Esophagus muscularis mucosa (tissue), 4 donors: Measurements from ENCODE around the gene SLC16A11.

Experiments
- EP300 ChIP-seq: sonication (generic); formaldehyde crosslinking; IDR thresholded peaks from one replicate; pipeline ENCODE4 v1.6.1; 2017; ENCODE audit warnings: antibody characterized with exemption
- POLR2A ChIP-seq: fragments of 450-650 bp; IDR thresholded peaks from one replicate; pipeline ENCODE4 v1.6.1; 2017; ENCODE audit warnings: antibody characterized with exemption, moderate library complexity, mild to moderate bottlenecking, low read depth
- POLR2AphosphoS5 ChIP-seq, 2 donors: sonication (generic); formaldehyde crosslinking; IDR thresholded peaks; one replicate each; pipeline ENCODE4 v1.6.1; 2017; ENCODE audit warnings: antibody characterized with exemption in 2 of 2
- TF ChIP-seq, protein P1 (sequence below), 3 experiments: fragments of 200-600 bp in 2 of 3; fragments of 450-650 bp in 1 of 3; sonication (generic) in 2 of 3; IDR thresholded peaks; one replicate each; pipeline ENCODE4 v1.5.1; 2017 to 2019; ENCODE audit warnings: antibody characterized with exemption in 3 of 3, mild to moderate bottlenecking in 2 of 3, moderate library complexity in 1 of 3

DNA sequence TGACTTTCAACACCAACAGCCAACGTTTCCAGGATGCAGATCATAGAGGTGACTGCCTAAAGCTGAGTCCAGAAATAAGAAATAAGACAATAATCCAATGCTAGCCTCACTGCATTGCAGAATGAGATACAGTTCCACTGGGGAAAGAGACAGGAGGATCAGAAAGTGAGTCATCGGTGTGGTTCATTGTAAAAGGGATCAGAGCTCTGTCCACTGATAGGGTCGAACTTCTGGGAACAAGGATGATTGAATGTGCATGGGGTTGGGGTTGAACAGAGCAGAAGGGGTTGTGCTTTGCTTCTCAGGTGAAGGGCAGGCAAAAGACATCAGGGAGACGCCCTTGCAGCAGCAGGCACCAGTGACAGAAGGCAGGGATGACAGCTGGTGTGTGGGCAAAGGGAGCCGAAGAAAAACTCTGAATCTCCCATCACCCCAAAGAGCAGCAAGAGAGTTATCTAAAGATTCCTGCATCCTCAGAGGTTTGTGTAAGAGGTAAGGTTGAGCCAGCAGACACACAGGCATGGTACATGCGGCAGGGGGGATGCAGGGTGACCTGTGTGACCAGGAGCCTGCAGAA lies 19.7 kb upstream of the SLC16A11 start:
- TF ChIP-seq, protein P1, sequence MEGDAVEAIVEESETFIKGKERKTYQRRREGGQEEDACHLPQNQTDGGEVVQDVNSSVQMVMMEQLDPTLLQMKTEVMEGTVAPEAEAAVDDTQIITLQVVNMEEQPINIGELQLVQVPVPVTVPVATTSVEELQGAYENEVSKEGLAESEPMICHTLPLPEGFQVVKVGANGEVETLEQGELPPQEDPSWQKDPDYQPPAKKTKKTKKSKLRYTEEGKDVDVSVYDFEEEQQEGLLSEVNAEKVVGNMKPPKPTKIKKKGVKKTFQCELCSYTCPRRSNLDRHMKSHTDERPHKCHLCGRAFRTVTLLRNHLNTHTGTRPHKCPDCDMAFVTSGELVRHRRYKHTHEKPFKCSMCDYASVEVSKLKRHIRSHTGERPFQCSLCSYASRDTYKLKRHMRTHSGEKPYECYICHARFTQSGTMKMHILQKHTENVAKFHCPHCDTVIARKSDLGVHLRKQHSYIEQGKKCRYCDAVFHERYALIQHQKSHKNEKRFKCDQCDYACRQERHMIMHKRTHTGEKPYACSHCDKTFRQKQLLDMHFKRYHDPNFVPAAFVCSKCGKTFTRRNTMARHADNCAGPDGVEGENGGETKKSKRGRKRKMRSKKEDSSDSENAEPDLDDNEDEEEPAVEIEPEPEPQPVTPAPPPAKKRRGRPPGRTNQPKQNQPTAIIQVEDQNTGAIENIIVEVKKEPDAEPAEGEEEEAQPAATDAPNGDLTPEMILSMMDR (IDR thresholded peaks at IDR 0.05) = no peak
- TF ChIP-seq EP300 (no peak), POLR2AphosphoS5 (IDR thresholded peaks at IDR 0.05) (no peak), POLR2A (no peak)
